Thoracic aorta endothelial cell (primary cell): ENCODE data around the gene PRDM7. TPM values are rescaled to one million over a fixed set of nuclear protein-coding genes. Genes with fewer than 3 reads are reported as not detected.

Experiments used
- total RNA-seq: library from RNA; depleted of rRNA; stranded (reverse); fragments of >200 nt; gene quantifications from 2 replicates; pipeline ENCODE4 v1.2.3, GENCODE V29; 2012

Gene PRDM7
- not detected in 2 replicates for total RNA-seq

DNA sequence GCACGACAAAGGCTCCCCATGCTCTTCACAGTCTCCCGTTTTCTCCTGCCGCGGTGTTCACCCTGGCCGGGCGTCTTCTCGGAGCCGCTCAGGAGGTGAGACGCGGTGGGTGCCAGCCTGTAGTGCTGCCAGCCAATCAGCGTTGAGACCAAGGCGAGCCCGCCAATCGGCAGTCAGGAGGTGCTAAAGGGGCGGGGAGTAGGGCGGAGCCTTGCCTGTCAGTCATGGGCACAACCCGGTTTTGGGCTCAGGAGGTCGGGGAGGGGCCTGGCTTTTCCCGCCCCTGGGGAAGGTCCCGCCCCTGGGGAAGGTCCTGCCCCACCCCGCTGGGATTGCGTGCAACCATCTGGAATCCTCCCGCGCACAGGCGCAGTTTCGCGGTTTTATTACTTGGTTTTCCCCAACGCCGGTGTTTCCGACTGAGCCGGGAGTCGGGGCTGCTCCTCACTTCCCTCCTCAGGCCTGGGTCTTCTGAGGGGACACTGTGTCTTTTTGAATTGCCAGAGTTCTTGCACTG lies at the start of gene PRDM7:
TSS of gene PRDM7 (minus strand) at position 92 of the 517 bp plus-strand sequence. CDS start 1,421 bp downstream, outside the sequence.

DNA sequence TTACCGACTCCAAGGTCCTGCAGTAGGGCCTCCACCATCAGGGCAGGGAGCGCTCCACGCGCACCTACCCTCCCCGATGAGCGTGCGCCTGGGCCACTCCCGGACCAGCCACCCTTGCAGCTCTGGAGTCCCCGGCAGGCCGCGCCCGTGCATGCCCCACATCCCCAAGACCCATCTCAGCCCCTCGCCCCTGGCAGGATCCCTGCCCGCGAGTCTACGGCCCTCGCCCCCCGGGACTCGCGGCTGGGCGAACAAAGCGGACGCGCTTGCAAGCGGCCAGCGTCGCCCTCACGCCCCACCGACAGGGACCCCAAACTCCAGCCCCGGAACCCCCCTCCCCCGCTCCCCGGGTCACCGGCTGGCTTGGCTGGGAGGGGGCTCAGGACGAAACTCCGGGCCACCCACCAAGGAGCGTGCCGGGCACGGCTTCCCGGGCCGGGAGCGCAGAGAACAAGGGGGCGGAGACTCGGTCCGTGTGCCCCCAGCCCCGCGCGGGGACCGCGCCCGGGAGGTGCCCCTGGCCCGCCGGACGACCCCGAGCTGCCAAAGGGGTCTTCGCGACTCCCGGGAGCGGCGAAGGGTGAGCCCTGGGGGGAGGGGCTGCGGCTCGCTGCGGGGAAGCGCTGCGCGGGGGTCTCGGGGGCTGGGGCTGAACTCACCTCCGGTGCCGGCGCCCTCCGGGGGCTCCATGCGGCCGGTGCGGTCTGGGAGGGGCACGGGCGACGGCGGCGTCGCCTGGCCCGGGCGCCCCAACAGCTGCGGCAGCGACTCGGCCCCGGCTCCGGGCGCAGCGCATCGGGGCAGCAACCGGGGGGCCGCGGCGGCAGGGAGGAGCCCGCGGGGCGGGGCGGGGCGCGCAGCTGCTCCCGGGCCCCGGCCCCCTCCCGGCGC lies 58.2 kb downstream of the PRDM7 start, which contains the start of gene DBNDD1:
TSS of gene DBNDD1 (minus strand) at position 805 of the 891 bp plus-strand sequence. CDS start at position 690, 115 bp downstream.

Other genes starting within 250 kb of the PRDM7 start
- 1.2 and 2.2 TPM in 2 replicates for gene SPIRE2, start 248.9 kb downstream of the PRDM7 start, total RNA-seq
- 137 and 150 TPM in 2 replicates for gene TCF25, start 203.7 kb downstream of the PRDM7 start, total RNA-seq
- gene MC1R, start 158.5 kb downstream of the PRDM7 start, total RNA-seq, result 2.7 and 2.9 TPM in 2 replicates
- 130 and 167 TPM in 2 replicates for gene TUBB3, start 154.0 kb downstream of the PRDM7 start, total RNA-seq
- gene DEF8, start 128.6 kb downstream of the PRDM7 start, total RNA-seq, result 87.5 and 93.1 TPM in 2 replicates
- 24.9 and 34.3 TPM in 2 replicates for gene DBNDD1, start 57.9 kb downstream of the PRDM7 start, total RNA-seq